Immature natural killer cell (primary cell): ENCODE measurements around the gene SSBP4. TPM values are rescaled to one million over a fixed set of nuclear protein-coding genes. Genes with fewer than 3 reads are reported as not detected.

Experiments used
- DNase-seq, 3 donors: peaks; one replicate each; pipeline ENCODE4 v3.0.0; 2022; ENCODE audit warnings: mixed read lengths in 1 of 3
- H3K27ac Mint-ChIP-seq, 6 donors: one replicate each; pipeline ENCODE4 v1.8.0; 2020; ENCODE audit warnings: mixed read lengths in 6 of 6, mild to moderate bottlenecking in 5 of 6, inconsistent platforms in 4 of 6, moderate library complexity in 3 of 6
- H3K27me3 Mint-ChIP-seq, 3 donors: one replicate each; pipeline ENCODE4 v1.8.0; 2020 to 2021; ENCODE audit warnings: low read depth in 3 of 3, mild to moderate bottlenecking in 3 of 3, mixed read lengths in 3 of 3, moderate library complexity in 3 of 3, inconsistent platforms in 1 of 3
- H3K36me3 Mint-ChIP-seq, 3 donors: one replicate each; pipeline ENCODE4 v1.8.0; 2020; ENCODE audit warnings: mixed read lengths in 3 of 3, inconsistent platforms in 2 of 3, mild to moderate bottlenecking in 2 of 3
- H3K4me1 Mint-ChIP-seq, 2 donors: one replicate each; pipeline ENCODE4 v1.8.0; 2020; ENCODE audit warnings: inconsistent platforms in 2 of 2, mild to moderate bottlenecking in 2 of 2, mixed read lengths in 2 of 2, moderate library complexity in 1 of 2
- H3K4me3 Mint-ChIP-seq, 5 donors: one replicate each; pipeline ENCODE4 v1.8.0; 2020; ENCODE audit warnings: mild to moderate bottlenecking in 5 of 5, mixed read lengths in 5 of 5, inconsistent platforms in 3 of 5, moderate library complexity in 3 of 5
- H3K9me3 Mint-ChIP-seq, 6 donors: one replicate each; pipeline ENCODE4 v1.8.0; 2020; ENCODE audit warnings: mild to moderate bottlenecking in 6 of 6, mixed read lengths in 6 of 6, inconsistent platforms in 4 of 6, moderate library complexity in 3 of 6
- polyA plus RNA-seq, 3 donors: library from polyadenylated mRNA; unstranded; fragments of 300-500 nt; fragmentation: Illumina TruSeq; gene quantifications; one replicate each; pipeline ENCODE4 v1.2.3, GENCODE V29; 2021

SSBP4 gene
- polyA plus RNA-seq, 3 donors from 2014 or later = 73.5 to 122 (median 107) TPM

DNA sequence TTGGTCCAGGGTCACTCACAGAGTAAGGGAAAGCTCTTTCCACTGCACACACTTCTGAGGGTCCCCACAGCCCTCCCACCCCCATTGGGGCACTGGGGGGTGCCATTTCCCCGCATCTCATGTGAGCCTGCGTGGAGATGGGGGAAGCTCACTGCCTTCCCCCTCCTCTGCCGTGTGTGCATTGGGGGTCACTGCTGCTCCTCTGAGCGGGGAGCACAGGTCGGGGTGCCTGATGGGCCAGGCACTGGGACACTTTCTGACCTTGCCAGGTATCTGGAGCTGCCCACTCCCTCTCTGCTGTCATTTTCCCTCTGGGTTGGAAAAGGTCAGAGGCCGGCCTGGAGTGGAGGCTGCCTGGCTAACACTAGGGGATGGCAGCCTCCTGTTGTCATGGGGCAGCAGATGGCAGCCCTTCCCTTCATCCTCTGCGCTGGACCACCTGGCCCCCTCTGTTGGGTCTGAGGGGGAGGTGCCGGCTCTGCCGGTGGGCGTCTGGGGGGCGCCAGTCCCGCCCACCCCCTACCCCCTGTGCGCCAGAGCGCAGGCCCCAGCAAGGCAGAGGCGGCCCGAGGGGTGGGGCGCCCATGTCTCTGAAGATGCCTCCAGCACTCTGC, 9.1 kb downstream of the SSBP4 start:
- peak overlapping the region; percentile 19 to 96 (median 86) for H3K27ac Mint-ChIP-seq
- peaks cover 30 to 40% of the 10 kb centered on the region in 2 donors for H3K4me1 Mint-ChIP-seq
- H3K27me3 Mint-ChIP-seq = peaks cover 4 to 13% (median 4%) of the 10 kb centered on the region in 3 donors
- H3K4me3 Mint-ChIP-seq = peak overlapping the region in 3 of 5 donors; percentile 35 to 66 (median 59)
- H3K9me3 Mint-ChIP-seq = no peaks in the 10 kb centered on the region
- H3K36me3 Mint-ChIP-seq = no peaks in the 10 kb centered on the region
- no peak for DNase-seq

DNA sequence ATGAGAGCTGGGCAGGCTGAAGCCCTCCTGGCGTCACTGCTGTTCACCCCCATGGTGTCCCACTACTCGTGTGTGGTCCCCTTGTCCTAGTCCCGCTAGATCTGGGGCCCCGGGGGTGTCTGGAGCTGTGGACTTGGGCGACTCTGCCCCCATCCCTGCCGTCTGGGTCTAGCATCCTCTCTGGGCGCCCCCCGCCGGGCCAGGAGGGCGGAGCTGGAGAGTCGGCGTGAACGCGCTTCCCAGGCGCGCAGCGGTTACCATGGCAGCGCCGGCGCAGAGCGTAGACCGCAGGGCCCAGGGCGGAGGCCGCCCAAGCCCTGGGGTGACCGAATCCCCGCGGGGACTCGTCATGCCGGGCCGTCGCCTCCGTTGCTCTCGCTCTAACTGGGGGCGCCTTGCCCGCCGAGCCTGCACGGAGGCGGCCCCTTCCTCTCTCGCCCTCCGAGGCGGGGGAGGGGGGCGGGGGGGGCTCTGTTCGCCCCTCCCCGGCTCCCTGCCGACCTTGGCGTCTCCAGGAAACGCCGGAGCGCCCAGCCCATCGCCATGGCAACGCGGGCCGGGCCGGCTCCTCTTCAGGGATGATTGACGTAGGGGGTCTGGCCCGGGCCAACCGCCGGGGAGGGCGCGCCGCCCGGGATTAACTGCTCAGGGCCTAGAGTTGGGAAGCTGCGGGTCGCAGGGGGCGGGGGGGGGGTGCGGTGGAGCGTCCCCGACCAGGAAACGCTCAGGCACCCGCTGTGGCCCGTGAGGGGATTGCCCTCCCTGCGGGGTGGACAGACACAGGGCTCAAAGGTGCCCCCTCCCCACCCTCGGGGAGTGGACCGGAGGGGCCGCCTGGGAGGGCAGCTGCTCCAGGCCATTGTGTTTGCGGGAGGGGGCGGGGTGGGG, 9.8 kb downstream of the SSBP4 start:
- peak overlapping the region; percentile 74 to 96 (median 86) for H3K27ac Mint-ChIP-seq
- peak; percentile 96 for DNase-seq
- peaks cover 23 to 34% of the 10 kb centered on the region in 2 donors for H3K4me1 Mint-ChIP-seq
- peak overlapping the region; percentile 35 to 72 (median 54) for H3K4me3 Mint-ChIP-seq
- no peaks in the 10 kb centered on the region for H3K36me3 Mint-ChIP-seq
- H3K27me3 Mint-ChIP-seq = peaks cover 4 to 13% (median 4%) of the 10 kb centered on the region in 3 donors
- no peaks in the 10 kb centered on the region for H3K9me3 Mint-ChIP-seq

DNA sequence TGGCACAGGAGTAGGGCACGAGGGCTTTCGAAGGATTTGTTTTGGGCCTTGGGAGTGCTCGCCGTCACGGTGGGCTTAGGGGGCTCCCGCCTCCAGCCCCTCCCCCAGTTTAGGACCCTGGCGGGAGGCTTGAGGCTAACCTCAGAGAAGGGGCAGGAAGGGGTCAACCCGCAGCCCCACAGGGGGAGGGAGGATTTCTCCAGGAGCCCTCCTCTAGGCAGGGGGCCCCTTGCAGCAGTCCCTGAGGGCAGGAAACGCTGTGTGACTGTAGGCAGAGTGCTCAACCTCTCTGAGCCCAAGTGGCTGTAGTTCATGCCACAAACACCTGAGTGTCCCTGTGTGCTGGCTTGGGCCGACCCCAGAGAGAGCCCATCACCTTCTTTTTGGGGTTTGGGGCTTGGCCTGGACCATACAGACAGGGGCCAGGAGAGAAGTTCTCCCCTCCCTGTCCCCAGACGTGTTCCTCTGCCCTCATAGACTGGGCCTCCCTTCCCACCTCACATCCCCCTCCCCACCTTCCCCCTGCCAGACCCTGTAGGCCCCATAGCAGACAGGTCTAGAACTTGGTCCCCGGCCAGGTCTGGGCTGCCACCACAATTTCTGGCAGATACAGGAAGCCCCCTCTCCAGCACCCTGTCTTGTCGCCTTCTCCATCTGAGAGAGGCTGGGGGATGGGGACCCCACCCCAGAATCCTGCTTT, 10.7 kb downstream of the SSBP4 start:
- DNase-seq = no peak
- Mint-ChIP-seq H3K27ac (peak overlapping the region; percentile 81 to 92 (median 86)), H3K4me3 (peak overlapping the region; percentile 52 to 77 (median 64)), H3K36me3 (no peaks in the 10 kb centered on the region), H3K9me3 (no peaks in the 10 kb centered on the region), H3K4me1 (peaks cover 21 to 36% of the 10 kb centered on the region in 2 donors), H3K27me3 (peaks cover 4 to 13% (median 4%) of the 10 kb centered on the region in 3 donors)

DNA sequence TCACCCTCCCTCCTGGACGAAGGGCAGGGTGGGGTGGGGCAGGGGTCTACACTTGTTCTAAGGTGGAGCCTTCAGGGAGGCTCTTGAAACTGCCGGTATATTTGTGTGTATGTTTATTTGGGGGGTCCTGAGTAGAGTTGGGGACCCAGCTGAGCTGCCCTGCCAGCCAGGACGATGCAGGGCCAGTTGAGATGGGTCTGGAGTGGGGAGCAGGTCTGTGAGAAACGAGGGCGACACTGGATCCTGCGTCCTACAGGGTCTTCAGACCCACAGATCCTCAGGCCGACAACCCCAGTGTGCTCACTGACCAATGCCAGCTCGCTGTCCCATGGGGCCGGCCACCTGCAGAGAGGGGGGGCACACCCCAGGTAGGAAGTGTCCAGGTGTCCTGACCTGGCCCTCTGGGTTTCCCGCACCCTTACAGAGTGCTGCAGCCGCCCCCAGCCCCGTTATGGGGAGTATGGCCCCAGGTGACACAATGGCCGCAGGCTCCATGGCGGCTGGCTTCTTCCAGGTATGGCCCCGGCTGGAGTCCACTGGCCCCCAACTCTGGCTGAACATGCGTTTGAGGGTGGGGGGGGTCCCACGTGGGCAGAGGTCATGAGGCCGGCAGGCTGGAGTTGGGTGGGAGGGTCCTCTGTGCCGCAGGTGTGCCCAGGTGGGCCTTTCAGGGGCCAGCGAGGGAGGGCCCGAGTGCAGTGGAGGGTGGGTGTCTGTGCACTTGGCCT, 11.4 kb downstream of the SSBP4 start:
- H3K27ac Mint-ChIP-seq = peak overlapping the region; percentile 76 to 90 (median 82)
- peaks cover 4 to 16% (median 4%) of the 10 kb centered on the region in 3 donors for H3K27me3 Mint-ChIP-seq
- no peaks in the 10 kb centered on the region for H3K9me3 Mint-ChIP-seq
- no peaks in the 10 kb centered on the region for H3K36me3 Mint-ChIP-seq
- peak overlapping the region in 3 of 5 donors; percentile 43 to 54 (median 46) for H3K4me3 Mint-ChIP-seq
- peaks cover 16 to 32% of the 10 kb centered on the region in 2 donors for H3K4me1 Mint-ChIP-seq
- no peak for DNase-seq

DNA sequence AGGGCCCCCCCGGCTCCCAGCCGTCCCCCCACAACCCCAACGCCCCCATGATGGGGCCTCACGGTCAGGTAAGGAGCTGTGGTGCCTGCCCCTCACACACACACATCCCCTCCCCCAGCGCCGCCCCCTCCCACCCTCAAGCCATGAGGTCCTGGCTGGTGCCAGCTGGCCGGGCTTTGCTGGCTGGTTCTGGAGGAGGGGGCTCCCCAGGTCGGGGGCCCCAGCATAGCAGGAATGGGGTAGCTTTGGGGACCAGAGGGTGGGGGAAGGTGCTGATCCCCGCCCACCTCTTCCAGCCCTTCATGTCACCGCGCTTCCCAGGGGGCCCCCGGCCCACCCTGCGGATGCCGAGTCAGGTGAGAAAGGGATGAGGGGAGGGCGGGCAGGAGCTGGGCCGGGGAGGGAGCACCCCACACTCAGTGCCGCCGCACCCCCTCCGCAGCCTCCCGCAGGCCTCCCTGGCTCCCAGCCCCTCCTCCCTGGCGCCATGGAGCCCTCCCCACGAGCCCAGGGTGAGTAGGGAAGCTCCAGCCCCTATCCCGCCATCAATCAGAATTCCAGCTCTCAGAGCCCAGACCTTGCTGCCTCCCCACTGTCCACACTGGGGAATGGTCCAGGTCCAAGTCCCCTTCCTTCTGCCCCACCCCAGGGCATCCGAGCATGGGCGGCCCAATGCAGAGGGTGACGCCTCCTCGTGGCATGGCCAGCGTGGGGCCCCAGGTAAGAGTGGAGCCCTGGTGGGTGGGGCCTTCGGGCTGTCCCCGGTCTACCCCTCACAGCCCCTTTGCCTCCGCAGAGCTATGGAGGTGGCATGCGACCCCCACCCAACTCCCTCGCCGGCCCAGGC, 12.4 kb downstream of the SSBP4 start:
- Mint-ChIP-seq H3K4me1 (peaks cover 17 to 35% of the 10 kb centered on the region in 2 donors), H3K27ac (no peak overlapping the region), H3K4me3 (peak overlapping the region in 1 of 5 donors; percentile 51), H3K9me3 (no peaks in the 10 kb centered on the region), H3K27me3 (peaks cover 0 to 19% (median 4%) of the 10 kb centered on the region in 3 donors), H3K36me3 (no peaks in the 10 kb centered on the region)
- no peak for DNase-seq

DNA sequence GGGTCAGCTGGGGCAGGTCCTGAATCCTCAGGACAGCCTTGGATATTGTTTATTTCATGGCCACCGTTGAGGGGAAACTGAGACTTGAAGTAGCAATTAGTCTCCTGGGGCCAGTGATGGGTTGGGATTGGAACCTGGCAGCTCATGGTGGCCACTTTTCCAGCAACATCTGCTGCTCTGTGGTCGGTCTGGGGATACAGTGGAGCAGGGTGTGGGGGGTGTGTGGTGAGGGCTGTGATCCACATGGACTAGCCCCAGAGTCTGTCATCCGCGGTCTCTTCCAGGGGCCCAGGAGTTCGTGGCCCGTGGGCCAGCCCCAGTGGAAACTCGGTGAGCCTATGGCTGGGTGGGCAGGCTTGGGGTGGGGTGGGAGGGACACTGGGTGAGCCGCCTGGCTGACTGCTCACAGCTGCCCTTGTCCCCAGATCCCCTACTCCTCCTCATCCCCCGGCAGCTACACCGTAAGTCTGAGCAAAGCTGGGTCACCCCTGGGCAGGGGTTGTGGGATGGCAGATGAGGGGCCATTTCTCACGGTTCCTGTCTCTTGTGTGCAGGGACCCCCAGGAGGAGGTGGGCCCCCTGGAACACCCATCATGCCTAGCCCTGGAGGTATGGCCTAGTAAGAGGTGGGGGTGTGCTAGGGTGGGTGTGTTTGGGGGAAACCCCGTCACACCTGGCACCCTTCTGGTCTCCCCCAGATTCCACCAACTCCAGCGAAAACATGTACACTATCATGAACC, 13.2 kb downstream of the SSBP4 start:
- no peak overlapping the region for H3K27ac Mint-ChIP-seq
- DNase-seq = no peak
- H3K9me3 Mint-ChIP-seq = no peaks in the 10 kb centered on the region
- H3K4me3 Mint-ChIP-seq = peak overlapping the region; percentile 27 to 51 (median 30)
- peaks cover 17 to 38% of the 10 kb centered on the region in 2 donors for H3K4me1 Mint-ChIP-seq
- H3K27me3 Mint-ChIP-seq = peaks cover 3 to 21% (median 4%) of the 10 kb centered on the region in 3 donors
- no peaks in the 10 kb centered on the region for H3K36me3 Mint-ChIP-seq

DNA sequence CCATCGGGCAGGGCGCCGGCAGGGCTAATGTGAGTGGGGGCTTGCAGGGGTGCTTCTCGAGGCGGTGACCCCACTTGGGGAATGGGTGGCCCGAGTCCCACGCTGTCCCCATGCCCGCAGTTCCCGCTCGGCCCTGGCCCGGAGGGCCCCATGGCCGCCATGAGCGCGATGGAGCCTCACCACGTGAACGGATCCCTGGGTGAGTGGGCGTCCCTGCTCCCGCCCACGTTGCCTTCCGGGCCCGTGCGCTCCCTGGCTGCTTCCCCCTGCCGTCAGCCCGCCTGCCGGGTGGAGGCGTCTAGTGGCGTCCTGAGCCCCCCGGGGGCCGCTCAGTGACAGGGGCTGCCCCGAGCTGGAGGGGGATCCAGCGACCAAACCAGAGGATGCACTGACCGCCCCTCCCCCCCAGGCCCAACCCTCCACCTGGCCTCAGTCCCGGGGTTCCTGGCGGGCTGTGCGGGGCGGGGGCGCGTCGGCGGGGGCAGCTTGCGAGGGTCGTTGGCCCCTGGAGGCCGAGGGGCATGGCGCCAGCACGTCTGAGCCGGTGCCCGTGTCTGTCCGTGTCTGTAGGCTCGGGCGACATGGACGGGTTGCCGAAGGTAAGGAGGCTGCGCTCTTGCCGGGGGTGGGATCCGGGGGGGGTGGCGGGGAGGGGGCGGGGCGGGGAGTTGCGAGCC, 14.0 kb downstream of the SSBP4 start:
- H3K4me3 Mint-ChIP-seq = peak overlapping the region; percentile 27 to 48 (median 30)

DNA sequence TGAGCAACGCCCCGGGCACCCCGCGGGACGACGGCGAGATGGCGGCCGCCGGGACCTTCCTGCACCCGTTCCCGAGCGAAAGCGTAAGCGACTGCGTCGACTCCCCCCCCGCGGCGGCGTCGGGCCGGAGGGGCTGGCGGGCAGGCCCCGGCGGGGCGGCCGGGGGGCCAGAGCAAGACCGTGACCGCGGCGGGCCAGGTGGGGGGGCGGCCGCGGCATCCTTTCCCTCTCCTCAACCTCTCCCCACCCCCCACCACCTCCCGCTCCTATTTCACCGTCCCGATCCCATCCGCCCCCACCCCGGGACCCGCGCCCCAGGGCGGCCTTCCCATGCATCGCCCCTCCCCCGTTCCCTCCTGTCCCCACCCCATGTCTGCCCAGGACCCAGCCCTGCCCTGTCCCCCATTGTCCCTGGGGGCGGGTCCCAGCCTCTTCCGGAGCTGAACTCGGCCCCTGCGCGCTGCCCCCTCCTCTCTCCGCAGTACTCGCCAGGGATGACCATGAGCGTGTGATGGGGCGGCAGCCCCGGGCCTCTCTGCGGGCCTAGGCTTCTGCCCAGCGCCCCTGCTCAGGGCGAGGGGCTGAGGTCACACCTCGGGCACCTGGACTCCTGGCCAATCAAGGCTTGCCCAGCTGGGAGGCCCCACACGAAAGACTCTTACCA, 14.7 kb downstream of the SSBP4 start:
- H3K4me1 Mint-ChIP-seq = peaks cover 17 to 36% of the 10 kb centered on the region in 2 donors
- no peaks in the 10 kb centered on the region for H3K9me3 Mint-ChIP-seq
- DNase-seq = no peak
- no peaks in the 10 kb centered on the region for H3K36me3 Mint-ChIP-seq
- H3K27ac Mint-ChIP-seq = no peak overlapping the region
- H3K27me3 Mint-ChIP-seq = peaks cover 3 to 17% (median 6%) of the 10 kb centered on the region in 3 donors
- H3K4me3 Mint-ChIP-seq = peak overlapping the region in 3 of 5 donors; percentile 40 to 53 (median 53)

More for the DNA sequence above, 14.0 kb downstream of the SSBP4 start:
- no peaks in the 10 kb centered on the region for H3K9me3 Mint-ChIP-seq
- H3K27ac Mint-ChIP-seq = no peak overlapping the region
- DNase-seq = no peak
- peaks cover 3 to 20% (median 6%) of the 10 kb centered on the region in 3 donors for H3K27me3 Mint-ChIP-seq
- no peaks in the 10 kb centered on the region for H3K36me3 Mint-ChIP-seq
- H3K4me1 Mint-ChIP-seq = peaks cover 17 to 38% of the 10 kb centered on the region in 2 donors

DNA sequence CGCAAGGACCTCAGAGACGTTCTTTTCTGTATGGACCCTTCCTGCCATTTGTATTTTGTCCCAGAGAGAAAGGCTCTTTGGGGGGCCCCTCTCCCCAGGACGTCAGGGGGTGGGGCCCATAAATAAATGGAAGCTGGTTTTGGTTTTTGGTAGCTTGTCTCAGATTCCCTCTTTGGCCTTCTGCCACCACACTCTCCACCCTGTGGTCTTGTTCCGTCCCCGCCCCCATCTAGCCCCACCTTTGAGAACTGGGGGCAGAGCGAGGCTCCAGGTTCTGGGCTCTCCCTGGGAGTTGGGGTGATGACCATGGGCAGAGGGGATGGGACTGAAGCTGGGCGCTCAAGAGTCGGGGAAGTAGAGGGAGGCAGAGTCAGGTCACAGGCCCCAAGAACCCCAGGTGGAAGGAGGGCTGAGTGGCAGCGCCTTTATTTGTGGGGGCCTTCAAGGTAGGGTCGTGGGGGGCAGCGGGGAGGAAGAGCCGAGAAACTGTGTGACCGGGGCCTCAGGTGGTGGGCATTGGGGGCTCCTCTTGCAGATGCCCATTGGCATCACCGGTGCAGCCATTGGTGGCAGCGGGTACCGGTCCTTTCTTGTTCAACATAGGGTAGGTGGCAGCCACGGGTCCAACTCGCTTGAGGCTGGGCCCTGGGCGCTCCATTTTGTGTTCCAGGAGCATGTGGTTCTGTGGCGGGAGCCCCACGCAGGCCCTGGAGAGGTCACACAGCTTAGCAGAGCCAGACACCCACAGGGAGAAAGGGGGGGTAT, 15.4 kb downstream of the SSBP4 start:
- Mint-ChIP-seq H3K4me1 (peaks cover 17 to 39% of the 10 kb centered on the region in 2 donors), H3K27me3 (peaks cover 3 to 16% (median 5%) of the 10 kb centered on the region in 3 donors), H3K36me3 (no peaks in the 10 kb centered on the region), H3K9me3 (no peaks in the 10 kb centered on the region), H3K27ac (peak overlapping the region in 2 of 6 donors; percentile 70 to 71), H3K4me3 (peak overlapping the region in 4 of 5 donors; percentile 35 to 53 (median 46))
- DNase-seq = no peak

DNA sequence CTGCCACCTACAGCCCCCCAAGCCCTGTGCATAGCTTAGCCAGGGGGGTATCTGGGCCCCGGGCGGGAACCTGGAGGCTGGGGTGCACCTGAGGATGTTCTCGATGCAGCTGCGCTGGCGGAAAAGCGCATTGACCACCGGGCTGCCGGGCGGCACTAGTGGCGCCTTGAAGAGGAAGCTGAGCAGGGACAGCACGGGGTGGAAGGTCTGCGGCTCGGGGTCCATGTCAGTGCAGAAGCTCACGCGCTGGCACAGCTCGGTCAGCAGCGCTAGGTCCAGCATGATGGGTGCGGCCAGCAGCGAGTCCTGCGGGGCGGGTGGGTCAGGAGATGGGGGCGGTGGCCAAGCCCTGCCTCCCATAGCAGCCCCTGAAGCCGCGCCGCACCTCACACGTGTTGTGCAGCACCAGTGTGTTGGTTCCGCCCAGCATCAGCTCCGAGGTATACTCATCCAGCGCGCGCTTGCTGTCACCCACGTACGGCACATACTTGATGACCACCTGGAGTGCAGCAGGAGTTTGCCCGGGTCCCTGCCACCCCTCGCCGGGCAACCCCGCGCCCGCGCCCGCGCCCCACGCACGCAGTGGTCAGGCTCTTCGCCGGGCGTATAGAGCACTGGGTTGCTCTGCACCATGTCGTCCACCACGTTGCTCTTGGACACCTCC, 16.1 kb downstream of the SSBP4 start:
- no peak overlapping the region for H3K27ac Mint-ChIP-seq
- DNase-seq = no peak
- H3K4me1 Mint-ChIP-seq = peaks cover 13 to 35% of the 10 kb centered on the region in 2 donors

More for the DNA sequence above, 16.1 kb downstream of the SSBP4 start:
- Mint-ChIP-seq H3K36me3 (no peaks in the 10 kb centered on the region), H3K4me3 (peak overlapping the region in 2 of 5 donors; percentile 18 to 65), H3K9me3 (no peaks in the 10 kb centered on the region), H3K27me3 (peaks cover 4 to 14% (median 7%) of the 10 kb centered on the region in 3 donors)
